NCI-H446 treated with DMSO at 0.1 percent for 48 hours (cell line): ENCODE measurements around the gene KRT40.
"Not testable (repeated sequence)": the region's sequence is repeated elsewhere in the genome, so short reads cannot be mapped to it uniquely, and the experiment has no call there.

Experiments
- DNase-seq: peaks from one replicate; lab custom pipeline; 2025; lab: John Stamatoyannopoulos, UW

Gene KRT40

GRCh38 chr17:40984226-40984625 lies at the start of gene KRT40:
Gene KRT40, minus strand, starts transcription at chr17:40984326. Its CDS starts 53 bp downstream, at chr17:40984273.
- no peak for DNase-seq

DNA sequence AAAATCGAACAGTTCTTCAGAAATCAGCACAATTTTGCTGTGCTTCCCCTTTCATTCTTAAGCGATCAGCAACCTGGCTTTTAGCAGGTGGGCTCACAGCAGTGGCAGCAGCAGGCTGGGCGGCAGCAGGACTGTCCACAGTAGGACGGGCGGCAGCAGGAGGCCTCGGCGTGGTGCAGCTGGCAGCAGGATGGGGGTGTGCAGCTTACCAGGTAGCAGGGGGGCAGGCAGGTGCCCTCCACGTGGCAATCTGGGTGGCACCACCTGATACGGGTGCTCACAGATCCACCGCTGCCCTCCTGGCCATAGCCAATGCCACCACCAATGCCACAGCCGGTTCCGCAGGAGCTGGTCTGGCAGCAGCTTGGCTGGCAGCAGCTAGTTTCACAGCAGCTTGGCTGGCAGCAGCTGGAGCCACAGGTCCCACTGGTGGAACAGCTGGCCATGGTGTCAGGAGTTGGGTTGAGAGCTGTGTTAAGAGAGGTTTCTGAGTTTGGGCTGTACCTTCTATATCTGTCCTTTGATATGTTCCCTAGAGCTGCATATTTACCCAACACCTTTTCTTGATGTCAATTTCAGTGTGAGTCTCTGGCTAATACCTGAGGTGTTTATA lies 45.6 kb upstream of the KRT40 start, which contains the start of gene KRTAP1-4:
Gene KRTAP1-4, minus strand, starts transcription at position 563 of the 613 bp plus-strand sequence. Its CDS starts 117 bp downstream, at position 446.
- DNase-seq = no peak

DNA sequence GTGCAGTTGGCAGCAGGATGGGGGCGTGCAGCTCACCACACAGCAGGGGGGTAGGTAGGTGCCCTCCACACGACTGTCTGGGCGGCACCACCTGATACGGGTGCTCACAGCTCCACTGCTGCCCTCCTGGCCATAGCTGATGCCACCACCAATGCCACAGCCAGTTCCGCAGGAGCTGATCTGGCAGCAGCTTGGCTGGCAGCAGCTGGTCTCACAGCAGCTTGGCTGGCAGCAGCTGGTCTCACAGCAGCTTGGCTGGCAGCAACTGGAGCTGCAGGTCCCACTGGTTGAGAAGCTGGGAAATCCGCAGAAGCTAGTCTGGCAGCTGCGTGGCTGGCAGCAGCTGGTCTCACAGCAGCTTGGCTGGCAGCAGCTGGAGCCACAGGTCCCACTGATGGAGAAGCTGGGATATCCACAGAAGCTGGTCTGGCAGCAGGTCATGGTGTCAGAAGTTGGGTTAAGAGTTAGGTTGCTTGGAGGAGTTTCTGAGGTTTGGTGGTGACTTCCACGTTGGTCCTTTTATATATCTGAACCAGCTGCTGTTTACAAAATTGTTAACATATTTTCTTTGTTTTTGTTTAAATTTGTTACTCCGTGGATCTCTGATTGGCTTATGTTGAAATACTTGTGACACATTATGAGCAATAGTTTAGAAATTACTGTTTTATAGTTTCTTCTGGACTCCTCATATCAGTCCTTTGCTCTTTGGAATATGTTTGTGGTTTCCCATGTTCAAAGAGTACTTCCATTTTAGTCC lies 42.8 kb upstream of the KRT40 start, which contains the start of gene KRTAP1-5:
Gene KRTAP1-5, minus strand, starts transcription at position 494 of the 757 bp plus-strand sequence. Its CDS starts 53 bp downstream, at position 441.
- DNase-seq = no peak

GRCh38 chr17:41024697-41025096 lies 40.6 kb upstream of the KRT40 start:
- DNase-seq = no peak

- DNase-seq = no peak
These were observed 36.2 kb upstream of the KRT40 start for GRCh38 chr17:41020336-41020735.

DNA sequence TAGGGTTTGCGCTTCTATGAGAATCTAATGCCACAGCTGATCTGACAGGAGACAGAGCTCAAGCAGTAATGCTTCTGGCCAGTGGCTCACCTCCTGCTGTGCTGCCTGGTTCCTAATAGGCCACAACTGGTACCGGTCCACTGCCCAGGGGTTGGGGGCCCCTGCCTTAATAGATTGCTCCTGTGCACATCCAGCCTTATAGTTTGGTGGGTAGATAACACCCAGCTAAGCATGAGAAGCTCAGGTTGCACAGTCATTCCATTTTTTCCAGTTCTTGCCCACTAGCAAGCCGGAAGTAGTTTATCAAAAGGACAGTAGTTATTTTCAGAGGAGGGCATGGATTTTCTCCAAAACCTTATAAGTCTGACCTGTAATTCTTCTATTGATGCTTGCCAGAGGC lies 35.3 kb upstream of the KRT40 start:
- DNase-seq = no peak

DNA sequence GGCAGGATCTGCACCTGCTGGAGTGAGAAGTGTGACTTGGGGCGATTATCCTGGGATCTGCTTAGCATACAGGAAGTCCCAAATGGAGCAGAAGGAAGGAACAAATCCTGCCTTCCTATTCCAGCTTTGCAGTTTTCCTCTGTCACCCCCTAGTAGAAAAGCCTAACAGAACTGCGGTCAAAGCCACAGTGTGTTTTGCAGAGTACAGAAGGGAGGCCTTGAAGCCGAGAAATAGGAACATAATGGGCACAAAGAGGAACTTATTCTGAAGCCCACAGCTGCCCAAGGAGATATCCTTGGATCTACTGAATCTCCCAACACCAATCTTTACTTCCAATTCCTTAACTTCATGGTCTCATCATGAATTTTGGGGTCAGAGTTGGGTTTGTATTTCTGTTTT lies 34.4 kb upstream of the KRT40 start:
- DNase-seq = no peak

- DNase-seq = no peak
These were observed 32.6 kb upstream of the KRT40 start for GRCh38 chr17:41016578-41017215.

GRCh38 chr17:41015454-41015853 lies 31.3 kb upstream of the KRT40 start:
- no peak for DNase-seq

GRCh38 chr17:41013606-41014005 lies 29.5 kb upstream of the KRT40 start:
- no peak for DNase-seq

GRCh38 chr17:41013181-41013580 lies 29.1 kb upstream of the KRT40 start:
- DNase-seq = no peak

GRCh38 chr17:41012326-41013120 lies 28.4 kb upstream of the KRT40 start:
- DNase-seq = no peak

DNA sequence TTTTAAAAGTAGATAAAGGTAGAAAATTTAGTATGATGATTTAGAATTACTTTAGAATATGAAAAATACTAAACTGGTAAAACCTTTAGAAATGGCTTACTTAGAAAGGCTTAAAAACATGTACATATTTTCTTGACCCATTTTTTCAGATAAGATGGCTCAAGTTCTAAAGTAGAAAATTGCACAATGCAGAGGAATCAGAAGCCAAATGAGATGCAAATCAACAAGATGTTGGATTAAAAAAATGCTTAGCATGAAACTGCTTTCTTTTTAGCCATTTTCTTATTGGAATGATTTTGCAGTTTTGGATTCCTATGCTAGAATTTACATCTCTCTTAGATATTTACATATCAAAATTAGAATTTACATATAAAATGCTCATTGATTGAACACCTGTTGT lies 26.3 kb upstream of the KRT40 start:
- DNase-seq = no peak

DNA sequence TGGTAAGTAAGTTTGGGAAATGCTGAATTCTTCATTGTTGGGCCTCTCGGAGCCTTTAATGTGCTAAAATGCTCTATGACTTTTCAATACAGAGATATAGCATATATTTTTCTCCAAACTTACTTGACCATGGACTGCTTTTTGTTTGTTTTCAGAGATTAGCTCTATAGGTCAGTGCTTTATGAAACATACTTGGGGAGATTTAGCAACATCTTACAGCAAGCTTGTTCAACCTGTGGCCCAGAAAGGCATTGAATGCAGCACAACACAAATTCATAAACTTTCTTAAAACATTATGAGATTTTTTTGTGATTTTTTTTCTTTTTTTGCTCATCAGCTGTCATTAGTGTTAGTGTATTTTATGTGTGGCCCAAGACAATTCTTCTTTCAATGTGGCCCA lies 25.8 kb upstream of the KRT40 start:
- DNase-seq = no peak

GRCh38 chr17:41009301-41009760 lies 25.2 kb upstream of the KRT40 start:
- no peak for DNase-seq

GRCh38 chr17:41008811-41009210 lies 24.7 kb upstream of the KRT40 start, which contains the start of gene KRTAP3-1:
Gene KRTAP3-1, minus strand, starts transcription at chr17:41009128. Its CDS starts 54 bp downstream, at chr17:41009074.
- DNase-seq = no peak

DNA sequence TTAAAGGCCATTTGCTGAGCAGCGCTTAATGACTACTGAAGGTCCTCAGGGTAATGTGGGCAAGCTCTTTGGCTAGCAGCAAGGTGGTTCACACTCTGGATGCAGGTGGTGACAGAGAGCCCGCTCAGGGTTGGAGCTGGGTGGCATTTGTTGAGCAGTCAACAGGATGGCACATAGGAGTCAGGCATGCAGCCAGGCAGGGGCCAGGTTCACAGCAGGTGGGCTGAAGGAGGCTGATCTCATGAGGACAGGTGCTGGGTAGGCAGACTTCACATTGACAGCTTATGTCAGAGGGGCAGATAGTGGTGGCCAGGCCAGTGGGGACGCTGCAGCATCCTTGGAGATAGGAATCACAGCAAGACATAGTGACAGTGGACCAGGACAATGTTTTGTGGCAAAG lies 20.3 kb upstream of the KRT40 start:
- no peak for DNase-seq

DNA sequence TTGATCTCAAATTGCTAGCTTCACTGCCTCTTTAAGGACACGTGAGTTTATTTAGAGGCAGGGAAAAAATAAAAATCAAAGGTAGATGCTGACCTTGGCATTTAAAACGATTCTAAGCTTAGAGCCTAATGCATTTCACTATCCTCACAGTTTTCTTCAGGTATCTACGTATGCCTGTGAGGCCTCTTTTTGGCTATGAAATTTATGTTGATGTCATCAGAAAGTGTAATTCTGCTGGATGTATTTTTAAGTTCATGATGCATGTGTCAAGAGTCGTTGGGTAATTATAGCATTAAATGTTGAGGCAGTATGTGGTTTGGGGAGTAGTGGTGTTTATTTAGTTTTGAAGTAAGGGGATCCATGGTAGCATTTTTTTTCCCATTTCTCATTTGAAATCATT lies 19.8 kb upstream of the KRT40 start:
- no peak for DNase-seq

DNA sequence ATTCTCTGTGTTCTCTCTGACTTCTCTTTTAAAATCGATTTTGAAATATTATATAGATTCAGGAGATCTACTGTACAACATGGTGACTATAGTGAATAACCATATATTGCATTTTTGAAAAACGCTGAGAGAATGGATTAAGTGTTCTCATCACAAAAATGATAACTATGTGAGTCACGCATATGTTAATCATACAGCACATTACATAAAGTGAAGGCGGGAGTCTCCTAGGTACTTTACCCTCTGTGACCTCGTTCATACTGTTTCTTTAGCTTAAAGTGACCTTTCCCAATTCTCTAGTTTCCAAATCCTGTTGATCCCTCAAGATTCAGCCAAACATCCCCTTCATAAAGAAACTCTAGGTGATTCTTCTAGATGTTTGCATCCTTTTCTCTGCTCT lies 18.7 kb upstream of the KRT40 start:
- no peak for DNase-seq

DNA sequence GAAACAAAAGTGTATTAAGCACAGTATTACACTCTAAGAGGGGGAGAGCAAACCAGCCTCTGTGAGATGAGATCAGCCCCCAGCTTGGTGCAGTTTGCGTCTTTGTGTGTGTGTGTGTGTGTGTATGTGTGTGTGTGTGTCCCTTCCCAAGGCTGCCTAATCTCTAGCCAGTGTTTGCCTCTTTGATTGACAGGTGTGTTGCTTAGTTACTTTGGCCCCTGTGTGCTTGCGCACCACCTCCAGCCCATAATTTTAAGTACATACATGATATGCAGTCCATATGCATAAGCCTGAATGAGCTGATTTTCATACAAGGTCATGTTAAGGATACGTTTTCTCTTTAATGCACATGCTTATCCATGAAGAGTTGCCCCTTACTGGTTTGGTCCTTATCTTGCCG lies 17.7 kb upstream of the KRT40 start:
- no peak for DNase-seq

GRCh38 chr17:40999563-40999962 lies 15.4 kb upstream of the KRT40 start, which contains the start of gene KRTAP3-2:
Gene KRTAP3-2, minus strand, starts transcription at chr17:40999906. Its CDS starts 53 bp downstream, at chr17:40999853.
- DNase-seq = not testable (repeated sequence)

DNA sequence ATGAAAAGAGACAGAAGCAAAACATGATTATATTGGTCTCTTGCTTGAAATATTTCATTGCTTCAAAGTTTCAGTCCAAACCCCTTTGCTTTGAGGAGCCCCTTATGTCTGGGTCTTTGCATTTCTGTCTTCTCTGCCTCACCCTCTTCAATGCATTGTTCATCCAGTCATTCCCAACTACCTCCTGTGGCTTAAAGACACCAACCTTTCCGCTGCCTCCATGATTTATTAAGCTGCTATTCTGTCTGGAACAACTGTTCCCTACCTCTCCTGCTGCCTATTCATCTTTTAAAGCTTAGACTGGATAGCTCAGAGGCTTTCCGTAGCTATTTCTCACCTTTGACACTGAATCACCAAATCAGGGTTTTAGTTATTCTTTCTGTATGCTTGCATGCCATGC lies 13.2 kb upstream of the KRT40 start:
- no peak for DNase-seq
